ENCODE data around the gene WLS.
"Not testable (repeated sequence)": the region's sequence is repeated elsewhere in the genome, so short reads cannot be mapped to it uniquely, and the experiment has no call there.

Gene WLS

GRCh38 chr1:68163220-68163619 lies 69.1 kb downstream of the WLS start:
- no peak for DNase-seq

- DNase-seq = no peak
Measured at GRCh38 chr1:68162761-68163160, 69.6 kb downstream of the WLS start.

GRCh38 chr1:68161672-68162071 lies 70.7 kb downstream of the WLS start:
- DNase-seq = not testable (repeated sequence)

GRCh38 chr1:68160935-68161334 lies 71.4 kb downstream of the WLS start:
- not testable (repeated sequence) for DNase-seq

GRCh38 chr1:68160021-68160420 lies 72.3 kb downstream of the WLS start:
- no peak for DNase-seq

GRCh38 chr1:68158837-68159236 lies 73.5 kb downstream of the WLS start:
- DNase-seq = no peak

- DNase-seq = no peak
Measured at GRCh38 chr1:68157416-68157815, 74.9 kb downstream of the WLS start.

GRCh38 chr1:68151690-68152089 lies 80.6 kb downstream of the WLS start:
- no peak for DNase-seq

GRCh38 chr1:68149907-68150306 lies 82.4 kb downstream of the WLS start:
- no peak for DNase-seq

GRCh38 chr1:68149110-68149798 lies 83.1 kb downstream of the WLS start:
- DNase-seq = no peak

GRCh38 chr1:68148631-68149030 lies 83.7 kb downstream of the WLS start:
- no peak for DNase-seq

GRCh38 chr1:68147534-68148171 lies 84.7 kb downstream of the WLS start:
- no peak for DNase-seq

- no peak for DNase-seq
Measured at GRCh38 chr1:68145418-68146126, 86.8 kb downstream of the WLS start.

GRCh38 chr1:68144856-68145255 lies 87.5 kb downstream of the WLS start:
- DNase-seq = no peak

GRCh38 chr1:68143633-68144032 lies 88.7 kb downstream of the WLS start:
- no peak for DNase-seq

- DNase-seq = no peak
Measured at GRCh38 chr1:68142461-68142860, 89.9 kb downstream of the WLS start.

GRCh38 chr1:68142036-68142435 lies 90.3 kb downstream of the WLS start:
- DNase-seq = no peak

GRCh38 chr1:68141071-68142021 lies 91.0 kb downstream of the WLS start:
- DNase-seq = no peak

GRCh38 chr1:68140536-68140935 lies 91.8 kb downstream of the WLS start:
- DNase-seq = no peak

GRCh38 chr1:68136187-68136586 lies 96.1 kb downstream of the WLS start:
- no peak for DNase-seq

- no peak for DNase-seq
Measured at GRCh38 chr1:68132426-68133130, 99.7 kb downstream of the WLS start.

- no peak for DNase-seq
Measured at GRCh38 chr1:68131261-68131660, 101.1 kb downstream of the WLS start.

All from hippocampal formation (tissue), 2 donors.